ENCODE results near the gene FUT8.
"Not testable (repeated sequence)": the region's sequence is repeated elsewhere in the genome, so short reads cannot be mapped to it uniquely, and the experiment has no call there.

FUT8 gene

GRCh38 chr14:65415613-65416012 lies 3.1 kb downstream of the FUT8 start:
- FAIRE-seq (no peak), DNase-seq (ENCODE audit: low spot score) (no peak)

- DNase-seq (ENCODE audit: low spot score): no peak
- no peak for FAIRE-seq
These were observed 7.2 kb downstream of the FUT8 start for GRCh38 chr14:65419593-65420252.

GRCh38 chr14:65421201-65421981 lies 8.9 kb downstream of the FUT8 start:
- DNase-seq (ENCODE audit: low spot score) (peak; percentile 83), FAIRE-seq (peak; percentile 71)

- no peak for FAIRE-seq
- no peak for DNase-seq (ENCODE audit: low spot score)
These were observed 9.7 kb downstream of the FUT8 start for GRCh38 chr14:65422088-65422834.

- no peak for FAIRE-seq
- no peak for DNase-seq (ENCODE audit: low spot score)
These were observed 11.5 kb downstream of the FUT8 start for GRCh38 chr14:65423982-65424381.

GRCh38 chr14:65424531-65424930 lies 12.0 kb downstream of the FUT8 start:
- no peak for DNase-seq (ENCODE audit: low spot score)
- FAIRE-seq: no peak

- no peak for DNase-seq (ENCODE audit: low spot score)
- no peak for FAIRE-seq
These were observed 13.4 kb downstream of the FUT8 start for GRCh38 chr14:65425885-65426284.

GRCh38 chr14:65426902-65427301 lies 14.4 kb downstream of the FUT8 start:
- DNase-seq (ENCODE audit: low spot score); FAIRE-seq: not testable (repeated sequence)

- no peak for FAIRE-seq
- no peak for DNase-seq (ENCODE audit: low spot score)
These were observed 16.2 kb downstream of the FUT8 start for GRCh38 chr14:65428691-65429090.

- FAIRE-seq (no peak), DNase-seq (ENCODE audit: low spot score) (no peak)
These were observed 17.2 kb downstream of the FUT8 start for GRCh38 chr14:65429757-65430156.

GRCh38 chr14:65431245-65431644 lies 18.7 kb downstream of the FUT8 start:
- DNase-seq (ENCODE audit: low spot score) (no peak), FAIRE-seq (no peak)

GRCh38 chr14:65431951-65432350 lies 19.4 kb downstream of the FUT8 start:
- DNase-seq (ENCODE audit: low spot score): no peak
- FAIRE-seq: no peak

- DNase-seq (ENCODE audit: low spot score) (no peak), FAIRE-seq (no peak)
These were observed 19.9 kb downstream of the FUT8 start for GRCh38 chr14:65432361-65432948.

- FAIRE-seq: no peak
- no peak for DNase-seq (ENCODE audit: low spot score)
These were observed 20.6 kb downstream of the FUT8 start for GRCh38 chr14:65433157-65433556.

- no peak for FAIRE-seq
- DNase-seq (ENCODE audit: low spot score): no peak
These were observed 21.1 kb downstream of the FUT8 start for GRCh38 chr14:65433646-65434045.

- no peak for DNase-seq (ENCODE audit: low spot score)
- FAIRE-seq: no peak
These were observed 21.8 kb downstream of the FUT8 start for GRCh38 chr14:65434216-65434850.

- no peak for DNase-seq (ENCODE audit: low spot score)
- no peak for FAIRE-seq
These were observed 25.9 kb downstream of the FUT8 start for GRCh38 chr14:65438266-65438933.

- no peak for DNase-seq (ENCODE audit: low spot score)
- no peak for FAIRE-seq
These were observed 26.6 kb downstream of the FUT8 start for GRCh38 chr14:65439117-65439516.

- FAIRE-seq: no peak
- DNase-seq (ENCODE audit: low spot score): no peak
These were observed 27.7 kb downstream of the FUT8 start for GRCh38 chr14:65440230-65440629.

- no peak for FAIRE-seq
- no peak for DNase-seq (ENCODE audit: low spot score)
These were observed 31.7 kb downstream of the FUT8 start for GRCh38 chr14:65444230-65444629.

GRCh38 chr14:65446159-65446558 lies 33.6 kb downstream of the FUT8 start:
- FAIRE-seq (no peak), DNase-seq (ENCODE audit: low spot score) (no peak)
